Posterior cingulate gyrus (tissue), 11 donors: Measurements from ENCODE around the gene LECT2.

ENCODE experiments used
- DNase-seq, 10 donors: peaks; one replicate each; pipeline versions ENCODE4 v3.0.0 to v3.0.0-alpha.2; 2020 to 2021; ENCODE audit warnings: mixed read lengths in 3 of 10
- intact Hi-C: fragments of 100-400 bp; cut with DNase I; formaldehyde crosslinking; loops from one replicate; pipeline ENCODE4 v1.15.1; 2023

LECT2 gene

DNA sequence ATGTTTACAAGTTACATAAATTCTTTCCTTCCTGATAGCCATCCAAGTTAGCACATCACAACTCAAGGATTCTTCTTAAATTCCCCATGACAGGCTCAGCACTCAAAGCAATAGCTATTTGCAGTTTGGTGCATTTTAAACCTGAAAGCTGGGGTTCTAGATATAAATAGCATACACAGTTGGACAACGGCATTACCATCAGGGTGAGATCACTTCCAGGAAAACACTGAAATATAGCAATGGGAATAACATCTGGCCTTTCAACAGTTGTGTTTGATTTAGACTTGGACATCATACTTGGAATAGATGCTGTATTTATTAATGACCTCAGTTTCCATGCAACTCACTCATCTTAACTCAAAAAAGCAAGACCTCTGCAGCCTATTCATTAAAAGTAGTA, 24.7 kb upstream of the LECT2 start:
- intact Hi-C loops, result no loop called here
- DNase-seq, result no peak

DNA sequence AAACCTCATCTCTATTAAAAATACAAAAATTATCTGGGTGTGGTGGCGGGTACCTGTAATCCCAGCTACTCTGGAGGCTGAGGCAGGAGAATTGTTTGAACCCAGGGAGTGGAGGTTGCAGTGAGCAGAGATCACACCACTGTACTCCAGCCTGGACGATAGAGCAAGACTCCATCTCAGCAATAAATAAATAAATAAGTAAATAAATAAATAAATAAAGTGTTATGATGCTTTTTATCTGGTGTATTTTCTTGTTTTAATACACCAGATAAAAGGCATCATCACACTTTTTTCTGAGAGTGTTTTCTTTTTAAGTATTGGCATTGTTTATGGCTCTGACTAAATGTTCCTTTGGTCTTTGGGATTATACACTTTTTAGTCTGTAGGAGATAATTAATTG, 24.2 kb upstream of the LECT2 start:
- no peak for DNase-seq
- intact Hi-C loops, result no loop called here

DNA sequence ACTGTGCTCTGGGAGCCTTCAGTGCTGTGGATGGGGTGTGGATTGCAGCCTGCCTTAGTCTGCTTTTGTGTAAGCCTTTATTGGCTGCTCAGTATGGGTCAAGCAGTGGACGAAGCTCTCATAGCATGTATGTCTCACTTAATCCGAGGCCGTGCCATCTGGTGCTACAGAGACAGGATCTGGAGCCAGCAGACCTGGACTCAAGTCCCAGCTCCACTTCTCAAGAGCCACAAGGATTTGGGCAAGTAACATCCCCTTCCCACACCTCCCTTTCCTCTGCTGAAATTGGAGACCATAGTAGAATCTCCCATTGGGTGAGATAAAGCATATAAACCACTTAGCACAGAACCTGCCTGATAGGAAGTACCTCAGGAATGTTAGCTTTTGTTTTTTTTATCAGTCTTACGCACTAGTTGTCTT, 23.4 kb upstream of the LECT2 start:
- intact Hi-C loops, result no loop called here
- no peak for DNase-seq

DNA sequence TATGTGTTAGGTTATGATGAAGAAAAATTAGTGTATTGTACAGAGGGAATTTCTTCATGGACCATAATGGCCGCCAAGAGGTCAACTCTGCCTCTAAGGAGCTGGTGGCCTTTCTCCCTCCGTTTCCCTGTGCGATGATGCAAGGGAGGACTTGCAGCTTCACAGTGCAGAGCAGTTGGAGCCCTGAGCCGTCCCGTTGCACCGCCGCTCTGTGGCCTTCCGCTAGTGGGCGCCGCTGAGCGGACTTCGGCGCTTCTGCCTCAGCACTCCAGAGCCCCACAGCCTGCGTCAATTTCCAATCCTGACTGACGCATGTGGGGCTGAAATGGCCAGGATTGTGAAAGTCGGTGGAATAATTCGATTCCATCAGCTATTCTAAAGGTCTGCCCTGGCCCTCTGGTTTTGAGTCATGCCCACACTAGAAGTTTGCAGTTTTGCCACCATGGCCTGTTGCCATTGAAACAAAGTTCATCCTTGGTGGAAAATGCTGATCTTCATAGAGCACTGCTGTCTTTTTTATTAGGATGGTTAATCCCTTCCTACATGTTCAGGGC, 22.7 kb upstream of the LECT2 start:
- peak in 8 of 10 donors; percentile 15 to 92 (median 60) for DNase-seq
- intact Hi-C loops, result no loop called here

DNA sequence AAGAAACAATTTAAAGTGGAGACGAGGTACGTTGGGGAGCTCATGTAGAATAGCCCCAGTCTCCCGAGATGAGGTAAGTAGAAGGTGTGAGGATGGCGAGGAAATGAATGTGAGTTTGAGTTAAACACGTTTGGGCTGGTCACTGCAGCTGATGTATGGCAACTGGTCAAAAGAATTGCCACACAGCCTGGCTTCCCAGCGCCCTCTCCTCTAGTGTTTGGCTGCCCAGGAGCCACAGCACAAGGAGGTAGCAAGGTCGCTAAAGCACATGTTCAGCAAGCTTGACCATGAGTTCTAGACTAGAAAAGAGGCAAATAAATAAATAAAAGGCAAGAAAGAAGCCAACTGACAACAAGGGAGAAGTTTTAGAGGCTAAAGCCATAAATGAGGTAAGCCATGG, 21.4 kb upstream of the LECT2 start:
- intact Hi-C loops, result no loop called here

DNA sequence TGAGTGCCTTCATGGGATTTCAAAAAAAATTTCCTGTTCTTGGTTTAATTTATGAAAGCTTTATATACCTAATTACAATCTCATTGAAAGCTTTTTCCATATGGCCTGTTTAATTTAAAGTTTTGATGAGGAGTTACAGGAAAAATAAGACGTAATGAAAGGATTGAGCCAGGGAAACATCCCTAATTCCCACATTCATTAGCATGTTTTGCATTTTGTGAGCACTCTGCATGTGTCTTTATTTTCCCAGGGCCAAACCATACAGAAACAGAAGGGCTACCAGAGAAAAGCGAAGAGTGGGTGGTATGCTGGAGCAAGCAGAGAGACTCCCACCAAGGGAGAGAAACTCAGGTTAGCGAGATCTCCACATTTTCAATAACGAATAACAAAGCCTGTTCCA, 20.3 kb upstream of the LECT2 start:
- DNase-seq, result no peak
- intact Hi-C loops, result no loop called here

More for the DNA sequence above, 21.4 kb upstream of the LECT2 start:
- DNase-seq, result peak in 1 of 10 donors; percentile 43

DNA sequence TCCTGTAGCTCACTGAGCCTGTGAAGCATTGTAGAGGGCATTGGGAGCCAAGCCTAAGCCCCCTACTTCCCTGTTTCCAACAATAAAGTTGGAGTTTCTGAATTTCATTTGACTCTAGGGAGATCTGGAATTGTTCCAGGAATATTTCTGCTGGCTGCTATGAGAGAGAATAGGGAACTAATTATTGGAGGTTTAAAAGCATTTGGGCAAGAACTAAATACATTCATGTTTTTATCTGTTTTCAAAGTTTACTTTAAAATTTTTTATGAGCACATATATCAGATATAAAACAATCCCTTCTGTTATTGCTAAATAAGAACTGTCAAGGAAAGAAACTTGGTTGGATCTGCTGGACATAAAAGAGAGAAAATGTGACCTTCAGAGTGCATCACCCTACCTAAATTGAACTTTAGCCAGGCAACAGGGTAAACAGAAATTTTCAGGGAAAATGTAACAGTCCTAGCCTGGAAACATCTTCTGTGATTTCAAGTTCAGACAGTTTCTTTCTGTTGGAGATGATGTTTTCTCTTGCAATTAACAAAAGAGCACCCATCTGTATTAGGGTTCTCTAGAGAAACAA, 19.3 kb upstream of the LECT2 start:
- DNase-seq, result no peak
- intact Hi-C loops, result no loop called here

DNA sequence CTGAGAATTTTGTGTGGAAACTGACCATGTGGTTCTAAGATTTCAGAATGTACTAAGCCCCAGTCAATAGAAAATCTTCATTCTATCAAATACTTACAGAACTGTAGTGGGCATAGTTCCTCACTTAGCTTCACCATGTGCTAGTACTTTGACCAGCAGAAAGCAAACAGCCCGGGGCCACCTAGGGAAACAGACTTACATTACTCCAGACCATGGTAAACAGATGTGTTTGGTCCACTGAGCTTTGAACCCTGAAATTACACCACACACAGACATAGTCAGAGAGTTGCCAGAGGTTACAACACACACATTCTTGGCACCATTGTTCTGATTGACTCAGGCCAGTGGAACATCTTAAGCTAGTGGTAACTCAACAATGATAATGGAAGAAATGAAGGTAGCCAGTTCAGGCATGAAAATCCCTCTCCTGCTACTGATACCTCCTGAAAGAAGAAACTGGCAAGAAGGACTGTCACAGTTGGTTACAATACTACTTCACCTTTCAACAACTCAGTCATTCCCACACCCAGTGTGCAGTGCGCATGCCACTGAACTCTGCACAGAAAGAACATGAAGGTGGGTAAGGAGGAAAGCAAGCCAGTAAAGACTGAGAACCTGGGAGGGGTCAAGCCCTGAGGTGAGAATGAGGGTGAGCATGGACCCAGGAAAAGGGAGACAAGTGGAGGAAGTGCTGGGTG, 18.7 kb upstream of the LECT2 start:
- intact Hi-C loops, result no loop called here
- DNase-seq, result no peak

DNA sequence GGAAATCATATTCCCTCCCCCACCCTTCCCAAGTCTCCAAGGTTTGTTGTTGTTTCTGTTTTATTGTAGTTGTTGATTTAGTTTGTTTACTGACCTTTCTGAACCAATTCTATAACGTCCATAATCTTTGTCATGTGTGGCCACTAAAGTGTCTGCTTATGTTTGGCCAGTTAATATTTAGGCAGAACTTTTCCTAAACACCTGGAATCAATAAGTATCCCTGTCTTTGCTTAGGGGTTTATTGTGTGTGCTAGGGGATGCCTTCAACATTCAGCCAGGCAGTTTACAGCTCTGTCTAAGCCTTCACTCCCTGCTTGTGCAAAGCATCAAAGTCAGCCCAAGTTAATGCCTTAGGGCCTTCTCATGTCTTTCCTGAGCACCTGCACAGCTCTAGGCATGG, 16.9 kb upstream of the LECT2 start:
- DNase-seq, result no peak
- intact Hi-C loops, result no loop called here

DNA sequence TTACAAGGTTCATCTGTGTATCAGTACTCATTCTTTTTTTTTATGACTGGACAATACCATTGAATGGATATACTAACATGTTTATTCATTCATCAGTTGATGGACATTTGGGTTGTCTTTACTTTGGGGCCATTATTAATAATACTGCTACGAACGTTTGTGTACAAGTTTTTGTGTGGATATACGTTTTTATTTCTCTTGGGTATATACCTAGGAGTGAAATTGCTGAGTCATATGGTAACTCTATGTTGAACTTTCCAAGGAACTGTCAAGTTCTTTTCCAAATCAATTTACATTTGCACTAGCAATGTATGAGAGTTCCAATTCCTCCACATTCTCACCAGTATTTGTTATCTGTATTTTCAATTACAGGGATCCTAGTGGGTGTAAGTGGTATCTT, 12.0 kb upstream of the LECT2 start:
- no peak for DNase-seq
- intact Hi-C loops, result no loop called here

DNA sequence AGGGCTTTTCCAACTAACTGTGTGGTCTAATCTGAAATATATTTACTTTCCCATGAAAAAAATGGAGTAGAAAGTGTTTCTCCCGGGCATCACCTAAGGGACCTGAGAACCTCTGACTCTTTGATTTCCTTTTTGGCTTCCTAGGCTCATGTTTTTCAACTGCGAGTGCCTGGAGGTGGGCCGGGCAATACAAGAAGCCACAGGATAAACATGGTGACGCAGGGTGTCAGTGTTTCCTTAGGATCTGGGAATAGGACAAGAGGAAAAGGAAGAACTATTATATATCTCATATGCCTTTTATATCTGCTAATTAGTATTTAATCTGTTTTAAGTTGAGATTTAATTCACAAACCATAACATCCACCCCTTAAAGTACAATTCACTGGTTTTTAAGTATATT, 11.4 kb upstream of the LECT2 start:
- DNase-seq, result no peak
- intact Hi-C loops, result no loop called here

DNA sequence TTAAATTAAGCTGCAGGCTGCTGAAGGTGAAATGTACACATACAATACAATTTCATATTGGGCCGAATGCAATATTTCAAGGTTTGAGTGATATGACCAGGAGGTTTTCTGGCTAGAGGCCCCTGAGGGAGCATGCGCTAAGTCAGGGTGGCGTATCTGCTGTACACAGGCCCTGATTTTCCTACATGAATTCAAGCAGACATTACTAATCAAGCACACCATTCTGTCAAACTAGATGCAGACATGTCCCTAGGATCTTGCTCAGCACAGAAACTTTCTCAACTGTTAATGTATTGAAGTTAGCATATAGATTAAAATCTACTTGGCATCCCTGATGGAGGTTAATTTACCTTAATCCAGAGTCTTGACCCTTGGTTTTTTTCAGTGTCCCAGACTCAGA, 10.7 kb upstream of the LECT2 start:
- intact Hi-C loops, result no loop called here

DNA sequence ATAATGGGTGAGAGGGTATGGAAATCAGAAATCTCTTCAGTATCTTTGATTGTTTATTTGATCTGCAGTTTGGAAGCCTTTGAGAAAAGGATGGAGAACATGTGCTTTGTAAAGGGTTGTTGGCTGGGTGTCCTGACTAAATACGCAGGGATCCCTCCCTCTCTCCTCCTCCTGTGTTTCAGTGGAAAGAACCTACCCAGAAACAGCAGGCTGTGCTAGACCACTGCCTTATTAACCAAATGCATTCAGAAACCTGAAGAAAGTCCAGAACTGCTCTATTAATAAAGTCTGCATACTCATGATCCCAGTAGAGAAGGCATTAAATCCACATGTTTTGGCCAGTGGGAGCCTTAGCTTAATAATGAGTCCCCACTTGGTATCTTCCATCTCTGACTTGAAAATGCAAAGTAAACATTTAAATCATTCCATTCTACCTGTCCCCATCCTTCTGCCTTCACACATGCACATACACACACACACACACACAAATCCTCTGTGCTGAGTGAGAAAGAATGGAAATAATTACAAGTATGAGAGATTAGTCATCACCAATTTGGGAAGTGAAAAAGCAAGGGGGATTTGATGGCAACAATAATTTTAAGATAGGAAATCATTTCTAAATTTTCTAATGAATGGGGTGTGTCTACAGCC, 10.0 kb upstream of the LECT2 start:
- DNase-seq, result no peak
- intact Hi-C loops, result no loop called here

More for the DNA sequence above, 10.7 kb upstream of the LECT2 start:
- DNase-seq, result no peak

DNA sequence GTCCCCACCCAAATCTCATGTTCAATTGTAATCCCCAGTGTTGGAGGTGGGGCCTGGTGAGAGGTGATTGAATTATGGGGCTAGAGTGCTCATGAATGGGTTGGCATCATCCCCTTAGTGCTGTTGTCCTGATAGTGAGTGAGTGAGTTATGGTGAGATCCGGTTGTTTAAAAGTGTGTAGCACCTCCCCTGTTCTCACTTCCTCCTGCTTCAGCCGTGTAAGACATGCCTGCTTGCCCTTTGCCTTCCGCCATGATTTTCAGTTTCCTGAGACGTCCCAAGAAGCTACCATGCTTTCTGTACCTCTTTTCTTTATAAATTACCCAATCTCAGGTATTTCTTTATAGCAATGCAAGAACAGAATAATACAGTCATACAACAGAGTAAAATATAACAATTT, 742 bp upstream of the LECT2 start:
- intact Hi-C loops, result no loop called here
- DNase-seq, result no peak

DNA sequence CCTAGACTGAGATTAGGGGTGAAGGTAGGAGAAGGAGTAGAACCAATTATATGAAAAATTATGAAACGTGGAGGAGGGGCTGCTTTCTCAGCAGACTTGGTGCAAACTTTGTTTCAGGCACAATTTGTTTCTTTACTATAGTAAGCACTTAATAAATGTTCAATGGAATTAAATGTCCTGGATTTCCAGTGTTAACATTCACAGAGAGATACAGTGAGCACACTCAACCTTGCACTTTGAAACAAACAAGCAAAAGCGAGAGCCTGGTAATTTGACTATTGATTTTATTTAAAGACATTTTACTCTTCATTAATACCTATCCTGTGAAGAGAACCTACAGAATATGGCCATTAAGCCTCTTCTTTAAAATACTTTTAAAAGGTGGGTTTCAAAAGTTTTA, 933 bp downstream of the LECT2 start:
- intact Hi-C loops, result no loop called here
- no peak for DNase-seq

DNA sequence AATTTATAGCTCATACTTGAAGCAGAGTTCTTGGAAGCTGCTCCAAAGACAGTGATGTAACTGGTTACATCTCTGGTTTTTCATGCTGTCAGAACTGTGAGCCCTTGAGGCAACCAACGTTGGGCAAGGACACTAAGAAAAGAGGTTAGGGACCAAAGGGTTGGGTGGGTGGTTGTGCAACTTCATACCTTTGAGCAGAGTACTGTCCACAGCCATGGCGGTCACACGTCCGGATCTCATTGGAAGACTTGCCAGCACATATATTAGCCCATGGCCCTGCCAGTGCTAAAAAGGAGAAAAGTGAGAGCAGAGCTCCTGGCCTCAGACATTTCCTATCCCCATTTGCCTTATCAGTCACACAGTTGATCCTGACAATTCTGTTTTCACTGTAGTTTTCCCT, 2.1 kb downstream of the LECT2 start:
- intact Hi-C loops, result no loop called here
- DNase-seq, result peak in 1 of 10 donors; percentile 43

DNA sequence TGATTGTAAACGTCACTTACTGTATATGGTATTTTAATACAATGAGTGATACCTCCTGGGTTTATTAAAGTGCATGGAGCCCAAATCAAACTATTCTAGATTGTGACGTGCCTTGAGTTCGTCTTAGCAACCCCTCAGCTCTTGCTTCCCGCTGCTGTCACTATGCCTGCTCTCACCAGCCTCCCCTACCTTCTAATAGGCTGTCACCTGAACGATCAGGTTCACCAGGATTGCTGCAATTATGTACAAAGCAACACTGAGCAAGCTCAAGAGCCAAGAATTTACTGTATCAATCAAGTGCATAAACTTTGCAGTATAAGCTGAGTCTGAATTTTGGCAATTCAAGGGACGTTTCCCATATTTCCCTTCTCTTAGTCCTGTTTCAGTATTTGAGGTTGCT, 3.0 kb downstream of the LECT2 start:
- intact Hi-C loops, result no loop called here
- no peak for DNase-seq

DNA sequence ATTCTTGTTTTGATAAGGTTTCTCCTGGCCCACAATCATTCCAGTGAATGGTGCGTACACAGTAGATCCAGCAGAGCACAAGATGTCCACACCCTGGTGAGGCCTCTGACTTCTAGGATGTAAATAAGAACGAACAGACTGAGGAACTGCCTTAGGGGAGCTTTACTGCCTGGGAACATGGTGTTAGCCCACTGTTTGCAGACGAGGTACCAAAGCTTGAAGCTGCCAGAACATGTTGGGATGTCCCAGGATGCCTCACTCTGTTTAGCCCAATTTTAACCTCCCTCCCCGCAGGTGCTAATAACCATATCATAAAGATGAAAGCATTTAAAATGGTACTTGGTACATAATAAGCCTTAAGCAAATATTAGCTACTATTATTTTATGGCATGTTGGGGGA, 3.5 kb downstream of the LECT2 start:
- intact Hi-C loops, result no loop called here
- no peak for DNase-seq

DNA sequence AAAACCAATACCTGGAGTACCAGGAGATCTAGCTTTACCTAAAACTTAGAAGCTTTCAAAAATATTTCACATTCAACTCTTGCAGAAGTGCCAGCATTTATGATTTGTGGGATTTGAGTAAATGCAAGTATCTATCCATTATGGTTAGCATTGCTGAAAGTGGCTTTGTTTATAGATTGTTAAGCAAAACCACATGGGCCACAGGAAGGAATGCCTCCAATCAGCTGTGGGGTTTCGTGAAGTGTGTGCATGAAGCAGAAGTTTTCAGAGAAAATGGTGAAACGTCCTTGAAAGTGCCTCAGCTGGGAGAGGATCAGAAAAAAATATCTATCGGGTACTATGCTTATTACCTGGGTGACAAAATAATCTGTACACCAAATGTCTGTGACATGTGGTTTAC, 4.2 kb downstream of the LECT2 start:
- no peak for DNase-seq
- intact Hi-C loops, result no loop called here

DNA sequence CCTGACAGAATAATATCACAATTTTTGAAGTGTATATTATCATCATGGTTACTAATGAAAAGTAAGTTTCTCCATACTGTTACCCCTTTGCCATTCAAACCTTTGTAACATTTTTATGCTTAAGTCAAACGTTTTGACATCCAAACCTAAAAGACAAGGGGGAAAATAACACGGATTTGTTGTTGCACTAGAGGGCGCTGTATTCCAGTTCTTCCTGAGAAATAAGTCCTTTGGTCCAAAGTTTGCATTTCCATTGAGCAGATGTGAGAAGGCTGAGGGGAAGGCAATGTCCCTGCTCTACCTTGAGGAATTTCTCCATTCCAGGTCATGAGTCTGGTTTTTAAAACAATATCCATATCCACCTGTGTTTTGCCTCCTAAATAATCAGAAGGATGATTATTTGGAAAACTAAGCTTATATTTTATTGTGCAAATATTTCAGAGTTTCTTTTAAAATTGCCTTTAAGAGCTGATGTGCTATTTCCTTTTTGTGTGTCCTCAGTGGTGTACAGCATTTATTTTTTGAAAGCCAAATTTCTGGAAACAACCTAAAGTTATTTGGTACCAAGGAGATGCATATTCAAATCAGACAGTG, 9.7 kb downstream of the LECT2 start:
- DNase-seq, result peak in 3 of 10 donors; percentile 20 to 37 (median 25)
- intact Hi-C loops, result loop anchor here (1.0 to 10.0 kb wide), 3 partner anchors 140 to 267 kb away; no protein-coding TSS in a partner anchor

DNA sequence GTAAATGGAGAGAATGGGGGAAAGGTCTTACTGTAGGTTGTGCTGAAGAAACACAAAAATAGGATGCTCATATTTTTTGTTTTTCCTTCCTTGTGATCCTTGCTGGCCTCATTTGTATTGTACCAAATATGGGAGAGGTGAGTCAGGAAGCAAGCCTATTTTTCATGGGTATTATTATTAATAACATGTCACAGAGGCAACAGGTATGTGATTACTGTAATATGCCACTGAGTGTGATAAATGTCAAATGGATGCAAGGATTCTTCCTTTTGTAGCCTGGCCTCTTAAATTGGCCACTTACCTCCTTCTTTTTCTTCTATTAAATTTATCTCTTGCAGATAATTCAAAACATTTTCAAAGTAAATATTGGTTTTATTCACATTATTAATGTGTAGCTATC, 10.2 kb downstream of the LECT2 start:
- DNase-seq, result no peak
- intact Hi-C loops, result loop anchor here (10.0 kb wide), 1 partner anchor 140 kb away; no protein-coding TSS in a partner anchor
